Lung microvascular endothelial cell (primary cell): Measurements from ENCODE around the gene FYB1. TPM values are rescaled to one million over a fixed set of nuclear protein-coding genes. Genes with fewer than 3 reads are reported as not detected.
"Not testable (repeated sequence)": the region's sequence is repeated elsewhere in the genome, so short reads cannot be mapped to it uniquely, and the experiment has no call there.

Source experiments
- DNase-seq, 2 donors: peaks; one replicate each; pipeline versions ENCODE4 v3.0.0 to v3.0.0-alpha.2; 2010; ENCODE audit warnings: low read depth in 2 of 2
- total RNA-seq: library from RNA; depleted of rRNA; stranded (reverse); fragments of >200 nt; gene quantifications from 2 replicates; pipeline ENCODE4 v1.2.1, GENCODE V29; 2014

FYB1 gene
- not detected in 2 replicates for total RNA-seq

DNA sequence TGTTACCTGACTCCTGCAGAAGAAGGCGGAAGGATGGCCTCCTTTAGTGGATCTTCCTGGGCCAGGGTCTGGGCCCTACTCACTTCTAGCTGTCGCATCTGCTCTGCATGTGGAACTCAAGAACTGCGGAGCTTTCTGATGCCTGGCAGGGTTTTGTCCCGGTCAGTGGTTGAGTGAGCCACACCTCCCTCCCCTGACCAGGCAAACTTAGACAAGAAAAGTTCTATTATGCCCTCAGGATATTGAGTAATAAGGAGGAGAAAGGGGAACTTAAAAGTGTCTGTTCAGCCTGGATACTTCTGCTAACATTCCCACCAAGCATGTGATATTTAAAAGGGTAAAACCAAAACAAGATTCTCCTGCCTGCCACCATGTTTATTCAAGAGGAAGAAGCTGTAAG, at the start of gene FYB1:
FYB1 (minus strand) TSS at position 127 of the 400 bp plus-strand sequence. CDS start 16,603 bp downstream, outside the sequence.
- no peak for DNase-seq

- DNase-seq, result no peak
These were observed 47.8 kb upstream of the FYB1 start for GRCh38 chr5:39267186-39267585.

DNA sequence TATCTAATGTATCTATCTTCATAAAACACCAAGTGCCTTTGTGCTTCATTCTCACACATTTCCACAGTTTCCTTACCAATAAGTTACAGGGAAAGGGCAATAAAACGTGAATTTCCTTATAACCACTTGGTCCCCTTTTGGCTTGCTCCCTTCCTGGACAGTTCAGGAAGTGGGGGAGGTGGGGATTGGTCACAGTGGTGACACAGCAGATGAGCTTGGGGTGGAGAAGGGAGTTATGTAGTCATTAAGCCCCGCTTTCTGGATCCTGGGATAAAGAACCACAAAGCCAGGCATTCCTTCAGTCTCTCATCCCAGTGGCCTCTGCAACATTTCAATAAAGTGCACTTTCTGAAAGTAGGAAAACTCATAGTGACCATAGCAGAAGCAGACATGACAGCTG, 47.1 kb upstream of the FYB1 start:
- peak in 1 of 2 donors; percentile 2 for DNase-seq

- no peak for DNase-seq
These were observed 45.2 kb upstream of the FYB1 start for GRCh38 chr5:39264528-39264927.

- no peak for DNase-seq
These were observed 43.6 kb upstream of the FYB1 start for GRCh38 chr5:39262981-39263380.

GRCh38 chr5:39260095-39260494, 40.7 kb upstream of the FYB1 start:
- DNase-seq, result no peak

DNA sequence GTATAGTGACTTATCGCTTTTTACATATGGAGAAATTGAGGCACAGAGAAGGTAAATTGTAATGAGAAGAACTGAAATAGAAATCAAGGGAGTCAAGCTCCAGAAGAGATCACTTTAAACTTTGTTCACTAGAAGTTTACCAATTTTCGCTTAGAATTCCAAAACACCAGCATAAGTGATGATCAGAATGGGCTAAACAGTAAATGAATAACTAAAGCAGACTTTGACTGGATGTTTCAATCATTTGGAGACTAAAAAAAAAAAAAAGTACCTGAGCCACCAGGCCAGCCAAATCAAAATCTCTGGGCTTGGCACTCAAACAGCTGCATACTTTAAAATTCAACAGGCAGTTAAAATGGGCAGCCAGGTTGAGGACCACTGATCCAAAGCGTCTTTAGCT, 38.2 kb upstream of the FYB1 start:
- DNase-seq, result no peak

DNA sequence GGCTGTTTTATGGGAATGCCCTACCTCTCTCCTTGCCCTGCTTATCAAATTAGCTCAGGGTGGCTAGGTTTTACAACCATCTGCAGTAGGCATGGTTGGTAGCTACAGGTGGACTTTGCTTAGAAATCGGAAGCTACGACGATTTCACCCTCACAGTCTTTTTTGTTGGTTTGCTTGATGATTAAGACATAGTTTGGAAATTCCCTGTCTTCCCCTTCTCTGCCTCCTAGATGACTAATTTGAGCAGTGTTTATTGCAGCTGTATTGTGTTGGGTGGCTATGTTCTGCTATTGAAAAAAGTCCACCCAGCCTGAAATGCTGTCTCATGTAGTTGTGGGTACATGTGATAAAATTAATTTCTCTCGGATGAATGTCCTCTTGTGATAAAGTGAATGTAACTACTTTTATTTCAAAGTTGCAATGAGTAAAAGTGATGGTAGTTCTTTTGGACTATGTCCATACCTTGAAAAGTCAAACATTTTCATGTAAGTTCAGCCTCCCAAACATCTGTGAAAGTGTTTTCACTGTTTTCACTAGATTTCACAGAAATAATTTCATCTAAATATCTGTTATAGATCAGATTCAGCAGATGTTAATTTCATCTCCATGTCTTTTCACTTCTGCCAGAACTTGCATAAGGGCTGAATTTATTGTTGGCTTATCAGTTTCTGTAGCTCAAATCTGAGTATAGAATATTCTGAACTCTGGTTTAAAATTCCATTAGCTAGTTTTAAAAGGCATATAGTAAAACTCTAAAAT, 37.3 kb upstream of the FYB1 start:
- DNase-seq, result peak in 1 of 2 donors; percentile 89

DNA sequence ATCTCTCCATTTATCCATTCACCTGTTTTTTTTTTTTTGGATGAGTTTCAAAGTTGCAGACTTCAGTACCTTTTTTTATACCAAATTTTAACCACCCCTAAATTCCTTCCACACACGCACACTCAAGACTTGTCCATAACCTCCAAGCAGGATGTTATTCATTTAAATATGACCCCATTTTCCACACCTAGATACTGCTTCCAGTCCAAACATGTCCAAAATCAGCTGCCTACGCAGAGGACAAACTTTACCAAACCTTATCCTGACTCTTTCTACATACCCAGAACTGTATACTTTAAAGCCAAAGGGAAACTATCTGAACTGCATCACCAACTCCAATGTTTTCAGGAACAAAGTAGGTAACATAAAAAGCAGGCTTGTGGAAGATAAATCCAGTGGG, 36.0 kb upstream of the FYB1 start:
- DNase-seq, result no peak

DNA sequence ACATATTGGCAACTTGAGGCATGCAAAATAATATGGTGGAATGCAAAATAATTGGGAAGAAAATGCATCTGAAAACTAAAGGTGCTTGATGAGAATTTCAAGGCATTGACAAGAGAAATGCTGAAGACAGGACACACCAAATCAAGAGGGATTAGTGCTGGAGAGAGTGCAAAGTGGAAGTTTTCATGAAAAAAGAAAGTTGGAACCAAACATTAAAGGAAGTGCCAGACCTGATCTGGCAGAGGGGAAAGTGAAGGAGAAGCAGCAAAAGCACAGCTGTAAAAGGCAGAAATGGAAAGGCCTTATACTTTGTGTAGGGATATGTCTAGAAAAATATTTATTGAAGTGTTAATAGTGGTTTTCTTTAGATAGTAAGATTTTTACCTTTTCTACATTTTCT, 35.3 kb upstream of the FYB1 start:
- DNase-seq, result no peak

GRCh38 chr5:39253196-39253595, 33.8 kb upstream of the FYB1 start:
- DNase-seq, result peak in 1 of 2 donors; percentile 36

- DNase-seq, result no peak
These were observed 30.4 kb upstream of the FYB1 start for GRCh38 chr5:39249564-39250274.

- DNase-seq, result no peak
These were observed 29.7 kb upstream of the FYB1 start for GRCh38 chr5:39249069-39249468.

DNA sequence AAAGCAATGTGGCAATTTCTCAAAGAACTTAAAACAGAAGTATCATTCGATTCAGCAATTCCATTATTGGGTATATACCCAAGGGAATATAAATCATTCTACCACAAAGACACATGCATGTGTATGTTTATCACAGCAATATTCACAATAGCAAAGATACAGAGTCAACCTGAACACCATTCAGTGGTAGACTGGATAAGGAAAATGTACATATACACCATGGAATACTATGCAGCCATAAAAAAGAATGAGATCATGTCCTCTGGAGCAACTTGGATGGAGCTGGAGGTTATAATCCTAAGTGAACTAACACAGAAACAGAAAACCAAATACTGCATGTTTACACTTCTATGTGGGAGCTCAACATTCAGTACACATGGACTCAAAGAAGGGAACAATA, 21.4 kb upstream of the FYB1 start:
- no peak for DNase-seq

- DNase-seq, result no peak
These were observed 19.2 kb upstream of the FYB1 start for GRCh38 chr5:39238366-39239105.

- DNase-seq, result no peak
These were observed 17.4 kb upstream of the FYB1 start for GRCh38 chr5:39236718-39237117.

GRCh38 chr5:39235648-39236047, 16.3 kb upstream of the FYB1 start:
- DNase-seq, result no peak

DNA sequence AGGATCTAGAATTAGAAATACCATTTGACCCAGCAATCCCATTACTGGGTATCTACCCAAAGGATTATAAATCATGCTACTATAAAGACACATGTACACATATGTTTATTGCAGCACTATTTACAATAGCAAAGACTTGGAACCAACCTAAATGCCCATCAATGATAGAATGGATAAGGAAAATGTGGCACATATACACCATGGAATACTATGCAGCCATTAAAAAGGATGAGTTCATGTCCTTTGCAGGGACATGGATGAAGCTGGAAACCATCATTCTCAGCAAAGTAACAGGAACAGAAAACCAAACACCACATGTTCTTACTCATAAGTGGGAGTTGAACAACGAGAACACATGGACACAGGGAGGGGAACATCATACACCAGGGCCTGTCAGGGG, 15.1 kb upstream of the FYB1 start:
- DNase-seq, result not testable (repeated sequence)

DNA sequence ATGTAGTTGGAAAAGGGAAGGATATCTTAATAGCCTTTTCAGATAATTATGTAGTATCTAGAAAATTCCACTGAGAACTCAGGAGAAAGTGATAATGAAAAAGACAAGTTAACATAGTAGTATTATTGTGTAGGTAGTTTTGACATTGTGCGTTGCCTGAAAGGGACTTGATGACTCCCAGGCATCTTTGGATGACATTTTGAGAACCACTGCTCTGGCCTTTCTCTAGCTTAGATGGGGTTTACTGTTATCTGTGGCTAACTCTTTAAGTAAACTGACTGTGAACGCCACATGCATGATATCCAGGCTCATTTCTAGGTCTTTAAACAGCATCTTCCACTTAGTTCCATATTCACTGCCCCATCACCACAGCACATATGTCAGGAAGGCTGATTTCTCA, 14.4 kb upstream of the FYB1 start:
- no peak for DNase-seq

DNA sequence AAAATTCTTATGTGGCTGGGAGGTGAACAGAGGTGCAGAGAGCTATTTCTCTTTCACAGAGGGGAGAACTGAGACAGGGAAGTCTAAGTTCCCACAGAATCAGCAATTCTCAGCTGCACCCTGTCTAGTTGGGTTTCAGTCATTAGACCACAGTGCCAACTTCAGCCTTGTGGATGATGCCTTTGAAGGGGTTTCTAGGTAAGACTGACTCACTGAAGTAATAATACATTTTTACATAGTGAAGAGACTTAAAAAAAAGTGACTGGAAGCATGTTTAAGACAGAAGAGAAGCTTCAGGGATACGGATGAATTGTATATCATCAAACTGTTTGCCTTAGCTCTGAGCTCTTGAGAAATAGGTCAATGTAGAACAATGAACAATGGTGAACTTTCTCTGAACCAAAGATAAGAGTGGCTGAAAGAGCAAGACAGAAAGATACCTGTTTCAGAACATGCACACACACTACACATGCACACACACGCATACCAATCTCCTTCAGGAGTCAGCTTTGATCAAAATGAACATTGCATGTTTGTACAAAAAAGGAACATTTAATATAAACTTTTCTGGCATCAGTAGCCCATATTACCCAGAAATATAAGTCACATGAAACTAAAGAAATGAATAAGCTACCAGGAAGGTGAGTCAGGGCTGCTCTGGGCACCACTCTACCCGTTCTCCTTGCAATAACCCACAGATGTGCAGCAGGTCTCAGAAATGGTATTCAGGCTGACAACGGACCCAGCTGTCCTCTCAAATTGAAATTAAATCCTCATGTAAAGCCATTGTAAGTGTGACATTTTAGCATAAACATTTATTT, 12.6 kb upstream of the FYB1 start:
- peak; percentile 9 to 65 for DNase-seq

DNA sequence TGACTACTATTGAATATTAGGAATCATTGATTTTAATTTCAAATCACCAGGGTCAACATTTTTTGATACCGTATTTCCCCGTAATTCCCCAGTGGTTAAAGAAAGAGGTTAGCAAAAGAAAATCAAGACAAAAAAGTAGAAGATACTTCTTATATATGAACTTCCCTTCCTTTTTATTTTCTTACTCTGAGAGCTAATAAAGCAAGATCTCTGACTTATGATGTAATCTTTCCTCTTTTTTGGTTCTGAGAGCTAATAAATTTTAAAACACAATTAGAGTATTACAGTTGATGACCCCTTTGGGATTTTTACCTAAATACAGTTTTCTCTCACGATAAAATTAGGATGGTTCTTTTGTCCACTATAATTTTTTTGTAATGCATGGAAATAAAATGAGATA, 9.2 kb upstream of the FYB1 start:
- no peak for DNase-seq

- no peak for DNase-seq
These were observed 7.2 kb upstream of the FYB1 start for GRCh38 chr5:39226558-39226957.
